ENCODE results near the gene TM6SF1. TPM values are rescaled to one million over a fixed set of nuclear protein-coding genes. Genes with fewer than 3 reads are reported as not detected.
A peak's percentile ranks its signal among the peaks of the same experiment; 100 is the strongest.

The TM6SF1 gene
- total RNA-seq, 4 donors from 2014 or later = 2.0 to 3.5 (median 2.4) TPM

GRCh38 chr15:83064859-83065258, 42.6 kb upstream of the TM6SF1 start:
- TF ChIP-seq POLR2A (IDR thresholded peaks at IDR 0.05) = no peak
- TF ChIP-seq CTCF (IDR thresholded peaks at IDR 0.05) = no peak
- intact Hi-C loops (cut with DNase I; ENCODE audit: low total_unique reads) = no loop called here
- H3K4me3 ChIP-seq (ENCODE audit: low read depth, poor library complexity, severe bottlenecking) = no peak overlapping the region
- 30 to 34% methylated on average over 4 of the region's 4 CpGs for WGBS, 2 donors
- DNase-seq (ENCODE audit: low spot score in 2 of 2) = no peak

GRCh38 chr15:83065431-83065830, 42.0 kb upstream of the TM6SF1 start:
- TF ChIP-seq POLR2A (IDR thresholded peaks at IDR 0.05) (no peak), CTCF (IDR thresholded peaks at IDR 0.05) (no peak)
- intact Hi-C loops (cut with DNase I; ENCODE audit: low total_unique reads) = no loop called here
- peak overlapping the region; percentile 78 for H3K4me3 ChIP-seq (ENCODE audit: low read depth, poor library complexity, severe bottlenecking)
- WGBS, 2 donors = 21 to 28% methylated on average over 3 of the region's 3 CpGs
- no peak for DNase-seq (ENCODE audit: low spot score in 2 of 2)

GRCh38 chr15:83066034-83066733, 41.3 kb upstream of the TM6SF1 start:
- DNase-seq (ENCODE audit: low spot score in 2 of 2) = no peak
- H3K4me3 ChIP-seq (ENCODE audit: low read depth, poor library complexity, severe bottlenecking) = peak overlapping the region; percentile 78
- 7 to 9% methylated on average over 29 of the region's 42 CpGs for WGBS, 2 donors
- TF ChIP-seq CTCF (IDR thresholded peaks at IDR 0.05) (no peak), POLR2A (IDR thresholded peaks at IDR 0.05) (no peak)
- intact Hi-C loops (cut with DNase I; ENCODE audit: low total_unique reads) = no loop called here

GRCh38 chr15:83066734-83067637, 40.5 kb upstream of the TM6SF1 start, which contains the start of gene BTBD1:
BTBD1 (minus strand) TSS chr15:83067252; CDS start chr15:83067151, 101 bp downstream.
- TF ChIP-seq POLR2A (IDR thresholded peaks at IDR 0.05) (no peak), CTCF (IDR thresholded peaks at IDR 0.05) (no peak)
- H3K4me3 ChIP-seq (ENCODE audit: low read depth, poor library complexity, severe bottlenecking) = peak within 1 kb of the TSS; percentile 78
- intact Hi-C loops (cut with DNase I; ENCODE audit: low total_unique reads) = no loop called here
- DNase-seq (ENCODE audit: low spot score in 2 of 2) = peak; percentile 89 to 97
- 0% methylated on average over 1 to 52 of the region's 90 CpGs for WGBS, 2 donors

- H3K4me3 ChIP-seq (ENCODE audit: low read depth, poor library complexity, severe bottlenecking) = no peak overlapping the region
- intact Hi-C loops (cut with DNase I; ENCODE audit: low total_unique reads) = no loop called here
- no peak for DNase-seq (ENCODE audit: low spot score in 2 of 2)
- 57 to 58% methylated on average over 12 of the region's 12 CpGs for WGBS, 2 donors
- no peak for TF ChIP-seq POLR2A (IDR thresholded peaks at IDR 0.05)
- TF ChIP-seq CTCF (IDR thresholded peaks at IDR 0.05) = no peak
Observed at GRCh38 chr15:83067638-83067962, 39.8 kb upstream of the TM6SF1 start.

Data from lower leg skin (tissue), 4 donors.